ENCODE data around the gene SCFD2.
A peak's percentile ranks its signal among the peaks of the same experiment; 100 is the strongest.

SCFD2 gene

DNA sequence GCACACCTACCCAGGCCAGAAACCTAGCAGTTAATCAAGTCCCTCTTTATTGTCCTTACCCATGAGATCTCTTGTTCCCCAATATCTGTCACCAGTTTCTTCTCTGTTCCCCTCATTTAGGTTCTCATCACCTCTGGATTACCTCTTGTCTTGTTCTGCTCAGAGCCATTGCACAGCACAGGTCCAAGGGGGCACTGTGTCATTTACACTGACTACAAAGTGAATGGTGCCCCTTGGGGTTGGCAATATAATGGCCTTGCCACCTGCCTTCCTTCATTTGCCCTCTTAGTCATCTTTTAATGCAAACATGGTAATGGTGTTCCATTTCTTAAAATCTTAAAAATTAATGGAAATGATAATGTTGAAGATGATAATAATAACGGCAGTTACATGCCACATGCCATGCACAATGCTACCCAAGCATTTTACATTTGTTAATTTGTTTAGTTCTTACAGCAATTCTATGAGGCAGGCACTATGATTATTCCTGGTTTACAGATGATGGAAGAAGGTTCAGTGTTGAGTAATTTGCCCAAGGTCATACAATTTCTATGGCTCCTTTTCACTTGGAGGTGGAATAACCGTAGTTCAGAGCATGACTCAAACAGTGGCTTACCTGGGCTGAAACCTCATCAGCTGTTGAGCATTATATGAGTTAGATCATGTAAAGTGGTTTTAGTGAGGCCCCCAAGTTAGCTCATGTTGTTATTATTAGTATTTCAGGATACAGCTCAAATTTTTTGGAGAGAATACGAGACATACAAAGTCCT is 385.9 kb downstream of the SCFD2 start:
- peak; percentile 33 to 45 for DNase-seq

DNA sequence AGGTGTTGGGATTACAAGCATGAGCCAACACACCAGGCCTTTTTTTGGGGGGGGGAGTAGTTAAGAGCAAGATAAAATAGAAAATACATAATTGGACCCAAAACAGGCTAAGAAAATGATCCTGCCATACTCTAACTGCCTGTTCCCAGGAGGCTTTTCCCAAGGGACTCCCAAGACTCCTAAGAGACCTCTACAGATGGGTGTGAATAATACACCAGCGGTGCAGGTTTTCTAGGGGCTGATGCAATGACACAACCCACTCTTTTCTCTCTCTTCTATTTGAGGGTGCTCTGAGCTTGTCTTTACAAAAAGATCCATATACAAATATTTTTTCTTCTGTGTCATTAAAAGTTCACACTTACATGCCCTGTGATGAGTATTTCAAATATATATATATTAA is 386.8 kb downstream of the SCFD2 start:
- DNase-seq, result no peak

DNA sequence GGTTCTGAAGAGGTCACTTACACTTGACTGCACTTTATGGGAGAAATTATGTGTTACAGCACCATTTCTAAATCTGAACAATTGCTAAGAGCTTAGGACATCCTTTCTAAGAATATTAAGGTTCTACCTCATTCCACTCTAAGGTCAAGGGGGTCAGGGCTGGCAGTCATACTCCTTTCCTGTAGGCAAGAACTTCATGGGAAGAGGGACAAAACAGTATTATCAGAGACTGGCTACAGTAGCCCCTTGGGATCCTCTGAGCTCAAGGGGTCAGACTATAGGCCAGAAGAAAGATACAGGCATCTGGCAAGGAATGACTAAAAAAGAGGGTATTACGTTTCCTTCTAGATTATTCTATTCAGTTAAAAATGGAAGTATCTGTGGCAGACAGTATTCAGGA is 388.6 kb downstream of the SCFD2 start:
- DNase-seq, result no peak

DNA sequence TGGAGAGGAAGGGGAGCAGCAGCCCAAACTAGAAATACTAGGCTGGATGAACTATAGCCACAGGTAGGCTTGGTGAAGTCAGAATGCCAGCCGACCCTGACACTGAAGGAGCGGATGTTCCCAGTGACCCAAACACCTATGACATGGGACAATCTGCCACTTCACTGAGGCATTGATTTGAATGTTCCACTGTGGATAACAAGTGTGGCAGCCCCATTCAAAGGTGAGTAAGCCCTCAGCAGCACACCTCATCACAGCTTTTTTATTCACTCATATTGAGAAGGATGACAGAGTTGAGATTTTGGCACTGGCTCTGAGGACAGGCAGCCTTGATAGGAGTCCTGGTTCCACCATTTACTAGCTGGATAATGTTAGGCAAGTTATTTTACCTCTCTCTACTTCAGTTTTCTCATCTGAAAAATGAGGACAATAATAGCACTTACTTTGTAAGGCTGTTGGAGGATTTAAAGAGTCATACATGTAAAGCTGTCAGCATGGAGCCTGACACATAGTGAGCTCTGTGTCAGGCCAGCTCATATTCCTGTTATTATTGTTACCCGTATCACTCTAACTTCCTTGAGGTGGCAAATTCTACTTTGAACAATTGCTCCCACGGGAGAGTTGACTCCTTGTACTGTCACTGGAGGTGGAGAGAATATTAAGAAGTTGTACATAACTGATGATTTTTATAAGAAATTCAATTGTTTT is 389.2 kb downstream of the SCFD2 start:
- DNase-seq, result no peak

DNA sequence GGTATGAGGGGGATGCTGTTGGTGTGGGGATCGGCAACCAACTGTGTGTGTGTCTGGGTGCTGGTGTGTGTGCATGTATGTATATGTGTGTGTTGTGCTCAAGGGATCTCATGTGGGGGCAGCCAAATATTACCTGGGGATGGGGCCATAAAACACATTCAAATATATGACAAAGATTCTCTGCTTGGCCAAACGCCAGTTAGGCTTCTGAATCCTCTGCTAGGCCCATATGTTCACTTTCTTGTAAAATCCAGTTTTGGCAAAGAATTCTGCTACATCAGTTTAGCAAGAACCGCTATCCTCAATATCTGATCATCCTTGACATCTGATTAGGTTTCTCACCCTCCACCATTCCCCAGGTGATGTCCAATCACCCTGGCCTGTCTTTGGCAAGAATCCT is 397.2 kb downstream of the SCFD2 start:
- no peak for DNase-seq

DNA sequence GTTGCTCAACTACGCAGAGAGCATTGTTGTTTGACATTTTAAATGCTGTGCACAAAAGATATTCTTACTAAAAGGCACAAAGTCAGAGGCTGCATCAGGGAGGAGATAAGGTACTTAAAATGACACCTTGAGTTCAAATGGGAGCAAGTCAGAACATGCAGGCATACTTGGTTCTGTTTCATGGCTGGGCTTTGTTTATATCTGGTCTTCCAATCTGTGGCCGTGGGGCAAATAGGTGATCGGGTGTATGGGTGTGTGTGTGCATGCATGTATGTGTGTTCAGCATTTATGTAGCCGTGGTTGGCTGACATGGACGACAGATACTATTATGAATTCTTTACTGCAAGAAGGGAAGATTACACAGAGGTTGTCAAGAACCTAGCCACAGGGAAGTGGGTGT is 397.6 kb downstream of the SCFD2 start:
- no peak for DNase-seq

DNA sequence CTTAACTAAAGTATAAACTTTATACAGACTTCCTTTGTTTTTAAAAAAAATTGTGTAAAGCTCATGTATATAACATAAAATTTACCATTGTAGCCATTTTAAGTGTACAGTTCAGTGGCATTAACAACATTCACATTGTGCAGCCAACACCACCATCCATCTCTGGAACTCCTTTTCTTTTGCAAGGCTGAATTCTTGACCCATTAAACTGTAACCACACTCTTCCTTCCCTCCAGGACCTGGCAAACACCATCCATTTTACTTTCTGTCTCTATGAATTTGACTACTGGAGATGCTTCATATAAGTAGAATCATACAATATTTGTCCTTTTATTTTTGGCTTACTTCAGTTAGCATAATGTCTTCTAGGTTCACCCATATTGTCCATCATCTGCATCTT is 399.1 kb downstream of the SCFD2 start:
- DNase-seq, result no peak

DNA sequence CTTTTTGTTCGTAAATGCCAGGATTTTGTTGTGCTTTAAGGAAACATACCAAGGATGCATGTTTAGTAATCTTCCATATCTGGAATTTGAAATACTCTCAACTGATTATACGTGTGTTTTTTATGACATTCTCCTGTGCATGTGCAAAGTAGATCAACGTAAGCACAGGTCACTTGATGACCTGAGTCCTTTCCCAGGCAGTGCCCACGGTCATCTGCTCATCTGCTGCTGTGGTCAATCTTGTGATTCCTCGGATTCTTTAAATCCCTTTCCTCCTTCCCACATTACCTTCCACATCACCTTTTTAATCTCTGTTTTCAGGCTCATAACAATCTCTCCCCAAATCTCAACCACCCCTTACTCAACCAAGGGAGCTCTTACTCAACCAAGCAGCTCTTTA is 399.7 kb downstream of the SCFD2 start:
- DNase-seq, result no peak

DNA sequence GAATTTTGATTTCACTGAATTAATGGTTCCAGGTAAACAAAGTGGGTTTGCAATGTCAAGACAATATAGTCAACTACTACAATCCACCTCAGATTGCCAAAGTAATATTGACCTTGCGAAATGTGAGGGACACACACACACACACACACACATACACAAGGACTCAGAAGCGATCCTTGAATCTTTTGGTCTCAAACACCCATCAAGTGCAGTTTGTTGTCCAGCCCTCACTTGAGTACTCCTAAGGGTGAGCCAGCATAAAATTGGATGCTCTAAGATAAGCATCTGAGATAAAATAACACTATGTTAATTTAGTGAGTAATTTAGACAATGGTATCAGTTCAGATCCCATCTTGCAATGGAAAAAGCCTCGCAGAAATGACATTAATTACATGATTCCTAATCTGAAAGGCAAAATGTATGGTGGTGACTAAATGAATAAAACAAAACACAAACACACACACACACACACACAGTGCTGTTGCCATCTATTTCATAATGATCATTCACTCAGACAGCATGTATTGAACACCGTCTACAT is 401.2 kb downstream of the SCFD2 start:
- DNase-seq, result no peak

DNA sequence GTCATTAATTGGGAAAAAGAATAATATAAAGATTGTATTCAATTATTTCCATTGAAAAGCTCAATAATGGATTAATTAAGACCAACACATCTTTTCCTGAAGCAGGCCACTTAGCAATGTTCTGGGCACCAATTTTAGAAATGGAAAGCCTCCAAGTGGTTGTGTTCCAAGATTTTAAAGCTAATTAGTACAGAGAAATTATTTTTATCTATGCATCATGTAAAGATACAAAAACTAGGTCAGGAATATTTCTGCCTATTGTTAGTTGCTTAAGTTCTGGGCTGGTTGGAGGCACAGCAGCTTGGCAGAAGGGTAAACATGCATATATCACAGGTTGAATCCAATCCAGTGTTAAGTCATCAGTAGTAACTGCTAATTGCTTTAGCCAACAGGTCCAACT is 401.9 kb downstream of the SCFD2 start:
- DNase-seq, result no peak

DNA sequence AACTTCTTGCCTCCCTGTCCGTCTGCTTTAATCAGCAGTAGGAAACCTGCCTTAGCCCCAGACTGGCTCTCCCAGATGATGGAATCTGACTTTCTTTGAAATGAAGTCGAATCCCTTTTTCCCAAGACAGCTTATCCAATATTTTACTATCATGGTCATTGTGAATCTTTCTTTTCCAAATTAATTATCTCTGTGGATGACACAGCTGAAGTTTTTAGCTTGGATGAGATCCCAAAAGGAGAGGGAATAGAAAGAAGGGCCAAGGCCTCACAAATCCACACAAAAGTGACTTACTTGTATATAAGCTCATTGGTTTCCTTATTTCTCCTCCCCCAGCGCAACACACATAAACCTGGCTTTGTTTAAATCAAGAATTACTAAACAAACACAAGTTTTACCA is 403.1 kb downstream of the SCFD2 start:
- DNase-seq, result no peak

DNA sequence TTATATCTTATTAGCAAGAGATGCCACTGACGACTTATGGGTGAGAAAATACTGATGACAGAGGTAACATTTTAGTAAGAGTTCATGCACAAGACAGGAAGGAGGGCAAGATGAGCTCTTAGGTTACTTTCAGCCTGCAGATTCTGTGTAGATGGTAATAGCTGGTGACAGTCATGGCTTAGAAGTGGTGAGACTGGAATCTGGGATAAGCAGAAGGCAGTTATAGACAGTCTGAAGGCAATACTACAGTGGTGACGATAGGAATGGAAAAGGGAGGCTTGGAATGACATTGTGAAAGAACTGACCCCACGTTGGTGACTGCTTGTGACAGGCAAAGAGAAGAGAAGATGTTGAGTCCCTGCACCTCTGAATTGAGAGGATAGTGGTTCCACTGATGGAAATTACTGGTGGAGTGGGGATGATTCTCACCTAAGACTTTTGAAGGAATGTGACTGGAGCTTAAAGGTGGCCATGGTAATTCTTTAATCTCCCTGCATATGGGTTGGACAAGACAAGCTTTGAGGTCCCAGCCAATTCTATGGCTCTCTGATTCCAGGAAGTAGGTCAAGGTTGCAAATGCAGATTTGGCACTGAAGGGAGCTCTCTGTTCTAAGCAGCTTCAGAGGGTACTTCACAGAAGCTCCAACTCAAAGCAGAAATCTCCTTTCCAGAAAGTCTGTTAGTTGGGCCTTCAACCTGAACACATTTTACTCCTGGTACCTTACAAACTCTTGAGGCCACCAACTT is 404.0 kb downstream of the SCFD2 start:
- no peak for DNase-seq

DNA sequence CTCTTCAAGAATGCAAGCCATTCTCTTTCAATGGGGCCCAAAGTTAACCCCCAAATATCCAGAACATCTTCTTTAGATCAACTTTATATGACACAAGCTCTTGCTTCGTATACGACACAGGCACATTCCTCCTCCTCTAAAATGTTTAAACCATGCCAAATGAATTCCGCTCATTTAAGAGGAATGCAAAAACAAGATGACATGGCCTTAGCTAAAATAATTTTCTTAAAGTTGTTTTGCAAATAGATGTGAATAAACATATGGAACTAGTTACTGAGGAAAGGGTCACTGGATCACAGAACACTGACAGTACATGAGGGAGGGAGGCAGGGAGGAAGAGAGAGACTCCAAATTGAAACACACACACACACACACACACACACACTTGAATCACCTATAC is 406.3 kb downstream of the SCFD2 start:
- DNase-seq, result no peak

DNA sequence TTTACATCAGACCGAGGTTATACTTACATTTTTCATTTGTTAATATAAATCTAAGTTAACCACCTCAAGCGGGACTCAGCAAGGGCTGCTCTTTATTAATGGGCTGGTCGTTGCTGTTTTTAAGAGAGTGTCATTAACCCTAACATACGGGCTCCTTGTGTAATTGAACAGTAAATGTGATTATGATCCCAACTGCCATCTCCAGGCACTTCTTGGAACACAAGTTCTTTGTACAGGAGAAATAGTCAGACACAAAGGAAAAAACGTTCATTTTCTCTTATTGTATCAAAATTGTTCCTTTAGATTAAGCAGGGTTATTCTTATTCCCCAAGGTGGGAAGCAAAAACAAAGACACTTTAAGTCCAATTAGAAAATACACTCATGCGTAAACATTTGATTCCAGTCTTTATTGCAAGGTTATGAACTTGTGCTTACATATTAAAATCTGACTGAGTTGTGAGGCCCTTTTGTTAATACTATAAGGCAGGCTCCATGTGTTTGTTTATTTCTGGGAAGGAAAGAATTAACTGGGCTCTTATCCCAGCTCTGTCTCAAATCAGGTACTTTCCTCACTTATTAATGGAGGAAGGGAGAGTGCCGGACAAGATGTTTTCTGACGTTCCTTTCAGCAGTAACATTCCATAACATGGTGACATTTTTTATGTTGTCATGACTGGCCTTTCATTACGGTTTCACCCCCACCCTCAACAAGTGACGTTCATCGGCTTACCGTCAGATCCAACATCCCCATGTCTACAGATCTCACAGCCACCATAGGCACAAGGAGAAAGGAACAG is 407.8 kb downstream of the SCFD2 start:
- peak; percentile 60 to 61 for DNase-seq

DNA sequence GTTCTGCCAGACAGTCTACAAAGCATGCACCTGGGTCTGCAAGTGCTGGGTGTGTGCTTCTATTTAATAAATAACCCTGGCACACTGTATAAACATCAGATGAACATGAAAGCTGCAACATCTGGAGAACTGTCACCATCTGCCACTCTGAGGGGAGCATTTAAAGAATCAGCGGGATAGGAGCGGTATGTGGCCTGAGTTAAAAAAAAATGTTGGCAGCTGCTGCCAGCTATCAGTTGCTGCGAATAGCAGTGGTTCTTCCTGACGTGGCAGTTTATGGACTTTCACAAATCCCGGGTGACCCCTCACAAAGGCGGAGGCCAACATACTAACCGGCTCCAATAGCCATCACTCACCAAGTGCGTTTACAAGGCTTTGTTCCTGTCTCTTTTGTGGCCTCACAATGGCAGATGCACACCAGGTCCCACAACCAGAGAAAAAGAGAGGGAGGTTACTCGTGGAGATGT is 408.6 kb downstream of the SCFD2 start:
- DNase-seq, result peak; percentile 80 to 93

DNA sequence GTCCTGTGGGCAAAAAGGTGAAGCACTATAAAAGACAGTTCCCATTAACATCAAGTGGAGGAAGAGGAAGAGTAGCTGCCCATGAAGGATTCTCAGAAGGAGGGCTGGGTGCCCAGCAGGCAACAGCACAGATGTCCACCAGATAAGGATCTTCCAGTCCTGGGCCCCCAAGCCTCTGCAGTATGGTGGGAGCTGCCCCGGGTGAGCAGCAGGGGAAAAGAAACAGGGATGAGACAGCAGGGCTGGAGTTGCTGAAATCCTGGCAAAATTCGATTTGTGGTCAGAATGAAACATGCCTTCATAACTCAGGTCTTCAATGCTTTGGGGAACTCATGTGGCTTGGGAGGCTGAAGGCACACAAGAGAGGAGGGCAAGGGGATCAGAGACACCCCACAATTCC is 409.2 kb downstream of the SCFD2 start:
- DNase-seq, result no peak

DNA sequence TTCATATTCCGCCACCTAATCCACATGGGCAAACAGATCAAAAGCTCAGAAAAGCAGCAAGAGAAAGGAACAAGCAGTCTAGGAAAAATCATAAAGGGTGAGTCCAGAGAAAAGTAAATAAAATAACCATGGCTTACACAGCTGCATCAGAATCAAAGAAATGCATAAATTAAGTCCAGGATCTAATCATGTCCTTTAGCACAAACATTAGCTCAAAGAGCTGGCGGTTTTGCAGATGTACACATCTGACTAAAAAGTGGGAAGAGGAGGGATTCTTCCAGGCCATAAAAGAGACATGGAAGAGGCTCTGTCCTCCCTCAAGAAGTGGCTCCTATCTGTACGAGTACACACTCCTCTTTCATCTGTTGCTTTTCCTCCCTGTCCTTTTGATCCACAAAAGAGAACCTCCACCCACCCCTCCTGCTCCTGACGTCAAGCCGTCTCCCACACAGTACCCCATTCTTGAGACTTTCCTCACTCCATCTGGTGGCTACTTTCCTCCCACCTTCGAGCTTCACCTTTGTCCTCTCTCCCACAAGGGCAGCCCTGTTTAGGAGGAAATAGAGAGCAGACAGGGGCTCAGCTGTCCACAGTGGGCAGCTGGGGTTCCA is 411.2 kb downstream of the SCFD2 start:
- no peak for DNase-seq

DNA sequence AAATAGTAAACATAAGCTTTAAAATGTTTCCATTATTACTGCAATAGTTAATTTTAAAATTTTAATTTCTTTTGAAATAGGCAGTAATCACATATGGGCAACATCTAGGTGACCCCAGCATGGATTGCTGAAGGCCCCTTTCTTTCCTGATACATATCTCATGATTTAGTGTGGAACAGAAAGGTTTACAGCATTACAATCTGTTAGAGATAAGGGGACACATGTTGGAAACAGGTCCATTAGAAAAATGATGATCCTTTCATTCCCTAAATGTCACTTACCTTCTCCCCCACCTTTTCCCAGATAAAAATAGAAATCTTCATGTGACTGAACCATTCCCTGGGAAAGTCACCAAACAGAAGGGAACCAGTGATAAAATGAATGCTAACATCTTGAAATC is 413.3 kb downstream of the SCFD2 start:
- no peak for DNase-seq

DNA sequence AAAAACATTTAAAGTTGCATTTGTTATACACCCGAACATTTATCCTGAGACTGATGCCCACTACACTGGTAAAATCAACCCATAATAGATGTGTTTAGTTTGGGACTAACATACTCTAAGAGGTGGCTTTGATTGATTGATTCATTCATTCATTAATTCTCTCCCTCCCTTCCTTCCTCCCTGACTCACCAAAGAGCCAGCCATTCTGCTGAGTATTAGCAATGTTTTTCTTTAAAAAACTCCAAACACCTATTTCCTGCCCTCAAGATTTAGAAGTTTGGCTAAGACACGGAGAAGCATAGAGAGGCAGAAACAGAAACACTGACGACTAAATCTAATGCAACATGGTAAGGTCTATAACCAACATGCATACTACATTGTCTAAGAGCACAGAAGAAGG is 414.8 kb downstream of the SCFD2 start:
- DNase-seq, result no peak

DNA sequence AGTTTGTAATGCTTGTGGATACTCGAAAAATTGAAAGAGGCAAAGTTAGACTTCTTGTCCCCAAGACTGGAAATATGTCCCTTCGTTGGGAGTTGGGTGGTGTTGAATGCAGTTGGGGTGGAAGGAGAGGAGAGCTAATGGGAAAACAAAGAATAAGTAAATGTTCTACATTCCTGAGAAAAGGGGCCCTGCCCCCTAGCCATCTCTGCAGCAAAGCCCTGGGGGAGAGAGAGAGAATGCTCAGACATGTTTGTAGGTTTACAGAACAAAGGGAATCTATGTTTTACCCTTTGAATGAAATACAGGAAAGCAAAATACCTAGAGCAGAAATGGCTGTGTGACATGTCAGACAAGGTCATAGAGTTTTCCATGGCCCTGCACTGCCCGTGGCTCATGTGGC is 415.6 kb downstream of the SCFD2 start:
- no peak for DNase-seq

DNA sequence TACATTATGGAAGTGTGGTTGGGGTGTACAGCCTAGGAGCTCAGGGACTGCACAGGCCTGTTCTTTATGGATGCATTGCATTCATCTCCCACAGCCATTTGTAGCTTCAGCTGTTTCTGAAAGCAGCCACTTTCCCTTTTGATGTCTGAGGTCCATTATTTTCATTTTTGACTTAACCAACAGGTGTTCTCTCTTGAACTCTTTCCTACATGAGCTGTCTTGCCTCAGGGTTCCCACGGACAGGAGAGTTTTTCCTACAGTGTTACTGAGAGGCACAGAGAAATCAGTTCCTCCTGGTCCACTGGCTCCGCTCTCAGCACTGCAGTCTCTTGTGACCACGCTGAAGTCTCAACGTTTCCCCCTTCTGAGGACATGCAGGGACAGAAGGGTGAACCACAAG is 416.5 kb downstream of the SCFD2 start:
- no peak for DNase-seq

DNA sequence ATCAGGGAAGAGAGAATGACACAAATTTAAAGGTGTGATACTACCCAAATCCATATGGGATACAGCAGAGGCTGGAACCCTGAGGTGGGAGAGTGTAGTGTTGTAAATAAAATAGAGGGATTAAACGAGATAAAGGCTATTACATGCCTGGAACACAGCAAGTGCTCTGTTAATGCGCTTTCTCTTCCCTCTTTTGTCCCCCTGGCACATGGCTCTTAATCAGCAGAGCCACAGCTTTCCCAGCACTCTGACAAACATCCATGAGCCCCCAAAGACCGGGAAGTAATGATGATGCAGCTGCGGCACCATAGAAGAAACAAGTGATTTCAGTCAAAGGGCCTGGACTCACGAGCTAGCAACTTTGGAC is 417.8 kb downstream of the SCFD2 start:
- no peak for DNase-seq
